HG02759 (cell line): ENCODE results near the gene WDR20.

ENCODE experiments used
- ATAC-seq: cut with Tn5 transposase; IDR thresholded peaks from one replicate; pipeline ENCODE4 v1.9.1; 2021; ENCODE audit warnings: mild to moderate bottlenecking, moderate library complexity; ENCODE audit not compliant: unreplicated experiment

The WDR20 gene

DNA sequence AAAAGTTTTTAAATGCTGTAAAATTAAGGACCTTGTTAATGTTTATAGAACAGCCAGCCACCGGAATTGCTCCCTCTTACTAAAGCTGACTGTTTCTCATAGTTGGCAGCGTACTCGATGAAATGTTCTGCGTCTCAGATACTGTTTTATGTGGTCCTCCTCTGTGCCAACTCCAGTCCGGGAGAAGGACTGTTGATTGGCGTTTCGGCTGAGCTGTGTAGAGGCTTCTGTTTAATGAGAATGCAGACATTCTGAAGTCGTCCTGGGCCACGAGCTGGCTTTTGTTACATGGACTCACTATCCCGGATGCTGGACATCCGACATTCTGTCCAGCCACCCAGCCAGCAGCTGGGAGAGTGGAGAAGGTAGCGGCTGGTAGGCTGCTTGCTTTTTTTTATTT lies 75.4 kb downstream of the WDR20 start:
- ATAC-seq, result no peak

DNA sequence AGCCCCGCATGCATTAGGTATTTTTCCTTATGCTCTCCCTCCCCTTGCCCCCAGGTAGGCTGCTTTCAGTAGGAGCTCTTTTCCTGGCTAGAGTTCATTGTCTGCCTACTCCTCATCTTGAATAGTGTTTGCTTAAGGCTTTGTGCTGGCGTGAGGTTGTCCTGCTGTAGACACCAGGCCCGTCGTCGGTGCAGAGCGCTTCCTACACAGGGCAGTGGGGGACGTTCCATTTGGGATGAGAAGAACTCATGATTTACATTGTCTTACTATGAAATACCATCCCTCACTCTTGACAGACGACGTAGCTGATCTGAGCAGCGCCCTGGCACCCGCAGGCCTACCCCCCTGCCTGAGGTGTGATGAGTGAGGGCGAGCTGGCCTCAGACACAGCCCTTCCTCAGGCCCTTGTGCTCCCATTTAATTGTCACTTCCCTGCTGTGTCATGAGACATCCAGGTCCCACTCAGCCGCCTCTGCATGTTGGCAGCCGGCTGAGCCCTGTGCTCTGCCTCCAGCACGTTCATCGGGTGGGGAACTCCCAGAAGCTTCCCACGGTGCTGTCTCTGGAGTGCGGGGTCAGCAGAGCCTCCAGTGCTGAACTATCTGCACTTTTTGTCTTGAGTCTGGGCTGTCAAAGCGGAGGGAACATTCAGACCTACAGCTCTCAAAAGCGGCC lies 76.0 kb downstream of the WDR20 start:
- ATAC-seq, result no peak

DNA sequence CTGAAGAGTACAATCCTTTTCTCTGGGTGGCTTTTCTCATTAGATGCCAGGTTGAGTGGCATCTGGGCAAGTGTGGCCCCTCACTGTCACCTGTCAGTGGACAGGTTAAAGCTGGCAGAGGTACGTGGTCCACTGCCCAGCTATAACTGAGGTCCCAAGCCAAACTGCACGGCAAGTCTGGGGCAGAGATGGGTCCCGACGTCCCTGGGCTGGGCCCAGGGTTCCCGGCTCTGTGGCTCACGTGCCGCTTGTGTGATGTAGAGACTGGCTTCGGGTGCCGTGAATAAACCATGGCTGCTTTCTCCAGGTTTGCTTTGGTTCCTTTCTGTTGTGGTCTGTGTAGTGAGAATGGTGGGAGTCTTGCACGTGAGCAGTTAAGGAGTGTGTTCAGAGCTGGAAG lies 77.7 kb downstream of the WDR20 start:
- no peak for ATAC-seq

DNA sequence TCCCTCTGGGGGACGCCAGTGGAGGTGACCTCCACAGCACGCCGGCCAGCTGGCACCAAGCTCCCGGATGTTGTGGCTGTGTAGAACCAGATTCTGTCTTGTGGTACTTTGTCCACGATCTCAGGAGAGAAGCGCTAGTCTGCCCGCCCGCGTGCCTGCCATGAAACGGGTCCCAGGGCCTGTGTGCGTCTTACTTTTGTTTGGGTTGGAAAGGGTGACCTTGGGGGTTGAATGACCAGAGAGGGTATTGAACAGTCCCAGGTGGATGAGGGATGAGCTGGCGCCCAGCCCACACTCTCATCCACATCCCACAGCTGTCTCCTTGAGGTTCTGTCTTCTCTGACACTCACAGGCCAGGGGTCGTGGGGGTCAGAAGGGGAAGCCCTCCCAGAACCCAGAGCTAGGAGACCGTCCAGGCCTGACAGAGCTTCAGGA lies 78.3 kb downstream of the WDR20 start:
- no peak for ATAC-seq

DNA sequence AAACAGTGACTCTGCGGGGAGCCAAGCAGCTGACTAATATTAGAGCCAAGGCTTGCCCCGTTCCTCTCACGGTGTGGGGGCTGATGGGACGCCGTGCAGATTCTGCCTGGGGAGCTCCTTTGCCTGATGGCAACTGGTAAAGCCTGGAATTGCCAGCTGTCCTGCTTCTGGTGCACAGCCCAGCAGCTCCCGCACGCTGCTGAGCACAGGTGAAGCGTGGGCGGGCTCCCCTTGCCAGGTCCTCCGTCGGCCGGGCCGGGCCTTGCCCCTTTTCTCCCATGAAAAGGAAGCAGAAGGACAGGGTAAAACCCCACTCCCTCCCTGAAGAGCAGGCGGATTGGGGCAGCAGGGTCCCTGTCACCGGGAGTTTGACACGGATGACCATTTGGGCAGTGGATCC lies 79.0 kb downstream of the WDR20 start:
- ATAC-seq, result no peak

DNA sequence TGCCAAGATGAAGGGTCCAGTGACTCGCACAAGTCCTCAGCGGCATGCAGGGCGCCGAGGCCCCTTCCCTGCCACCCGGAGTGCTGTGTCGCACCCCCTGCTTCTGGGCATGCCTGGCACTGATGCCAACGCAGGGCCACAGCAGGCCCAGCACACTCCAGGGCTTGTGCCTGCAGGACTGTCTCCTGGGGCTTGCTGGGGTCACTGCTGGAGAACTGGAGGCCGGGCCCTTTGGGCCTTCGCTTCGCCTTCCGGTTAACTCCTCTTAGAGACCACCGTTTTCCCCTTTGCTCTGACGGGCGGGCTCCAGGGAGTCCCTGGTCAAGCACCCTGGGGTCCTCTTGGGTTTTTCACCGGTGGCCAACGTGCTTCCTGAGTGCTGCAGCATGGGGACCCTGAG lies 79.6 kb downstream of the WDR20 start:
- ATAC-seq, result no peak

DNA sequence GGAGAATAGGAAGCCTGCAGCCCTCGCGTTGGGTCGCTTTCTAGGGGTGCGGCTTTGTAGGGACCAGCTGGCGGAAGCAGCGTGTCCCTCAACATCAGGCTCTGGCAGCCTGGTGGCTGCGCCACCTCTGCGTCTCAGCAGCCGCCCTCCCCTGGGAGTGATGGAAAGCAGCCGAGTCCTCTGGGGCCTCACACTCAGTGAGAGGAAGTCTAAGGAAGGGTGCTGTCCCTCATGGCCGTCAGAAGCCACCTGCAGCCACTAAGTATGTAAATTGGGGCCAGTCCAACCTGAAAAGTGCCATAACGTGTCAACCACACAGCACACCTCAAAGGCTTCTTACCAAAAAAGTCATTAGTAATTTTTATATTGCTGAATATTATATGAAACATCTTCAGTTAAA lies 80.3 kb downstream of the WDR20 start:
- peak; percentile 89 for ATAC-seq

DNA sequence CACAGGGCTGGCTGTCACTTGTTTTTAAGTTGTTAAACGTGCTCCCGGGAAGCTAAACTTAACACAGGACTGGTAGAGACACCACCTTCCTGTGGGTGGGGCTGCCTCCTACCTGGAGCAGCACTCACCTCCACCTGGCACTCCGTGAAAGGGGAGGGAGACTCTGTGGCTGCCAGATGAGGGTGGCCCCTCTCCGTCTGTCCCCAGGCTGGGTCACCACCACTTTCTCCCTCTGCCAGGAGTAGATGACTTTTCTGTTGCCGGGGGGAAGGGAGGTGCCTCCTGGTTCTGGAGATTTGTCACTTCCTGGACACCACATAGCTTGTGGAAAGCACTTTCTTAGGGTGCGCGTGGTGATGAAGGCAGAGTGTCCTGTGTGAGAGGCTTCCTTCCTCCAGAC lies 81.3 kb downstream of the WDR20 start:
- no peak for ATAC-seq

DNA sequence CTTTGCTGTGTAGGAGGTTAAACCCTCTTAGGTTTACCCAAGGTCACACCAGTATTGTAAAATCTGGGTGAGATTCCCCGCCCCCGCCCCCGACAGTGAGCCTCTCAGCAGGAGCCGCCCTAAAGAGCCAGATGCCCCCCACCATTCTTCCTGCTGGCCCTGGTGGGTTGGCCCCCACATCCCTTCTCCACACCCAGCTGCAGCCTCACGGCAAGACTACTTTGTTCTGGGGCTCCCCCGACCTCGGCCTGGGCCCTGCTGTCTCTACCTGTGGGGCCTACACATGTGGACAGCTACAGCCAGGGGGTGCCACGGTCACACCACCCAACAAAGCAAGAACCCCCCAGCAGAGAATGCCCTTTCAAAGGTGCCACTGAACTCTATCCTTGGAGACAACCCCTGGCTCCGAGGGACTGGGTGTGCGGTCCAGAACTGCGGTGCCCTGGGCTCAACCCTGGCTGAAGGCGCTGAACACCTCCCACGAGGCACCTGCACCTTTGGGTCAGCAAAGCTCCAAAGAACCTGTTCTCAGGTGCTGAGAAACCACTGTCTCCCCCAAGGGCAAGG lies 82.4 kb downstream of the WDR20 start:
- ATAC-seq, result no peak

DNA sequence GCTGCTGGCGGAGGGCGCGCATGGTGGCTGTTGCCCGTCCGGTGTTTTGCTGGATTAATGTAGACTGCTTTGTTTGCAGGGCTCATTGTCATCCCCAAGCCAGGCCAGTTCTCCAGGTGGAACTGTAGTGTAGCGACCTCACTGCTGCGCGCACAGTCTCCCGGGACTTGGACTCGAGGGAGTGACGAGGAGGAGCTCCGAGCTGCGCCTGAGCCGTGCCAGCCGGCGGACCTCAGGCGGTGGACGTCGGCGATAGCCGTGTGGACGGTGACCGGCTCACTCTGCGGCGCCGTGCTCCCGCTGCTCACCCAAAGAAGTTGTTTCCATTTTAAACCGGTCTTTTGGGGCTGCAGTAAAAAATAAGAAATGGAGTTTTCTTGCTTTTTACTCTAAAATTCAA lies 83.1 kb downstream of the WDR20 start:
- no peak for ATAC-seq

DNA sequence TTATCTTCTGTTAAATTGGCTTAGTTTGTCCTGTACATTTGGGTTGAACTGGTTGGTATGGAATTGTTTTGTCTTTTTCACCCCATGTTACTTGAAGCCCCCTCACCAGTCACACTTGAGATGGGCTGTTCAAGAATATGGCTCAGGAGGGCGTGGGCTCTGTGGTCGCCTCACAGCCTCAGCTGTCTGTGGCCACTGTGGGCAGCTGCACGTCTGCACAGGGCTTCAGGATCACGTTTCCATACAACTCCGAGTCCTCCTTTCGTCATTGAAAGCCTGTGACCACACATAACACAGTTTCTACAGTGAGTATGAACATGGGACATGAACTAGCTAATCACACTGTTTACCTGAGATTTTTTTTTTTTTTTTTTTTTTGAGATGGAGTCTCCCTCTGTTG lies 84.0 kb downstream of the WDR20 start:
- no peak for ATAC-seq

DNA sequence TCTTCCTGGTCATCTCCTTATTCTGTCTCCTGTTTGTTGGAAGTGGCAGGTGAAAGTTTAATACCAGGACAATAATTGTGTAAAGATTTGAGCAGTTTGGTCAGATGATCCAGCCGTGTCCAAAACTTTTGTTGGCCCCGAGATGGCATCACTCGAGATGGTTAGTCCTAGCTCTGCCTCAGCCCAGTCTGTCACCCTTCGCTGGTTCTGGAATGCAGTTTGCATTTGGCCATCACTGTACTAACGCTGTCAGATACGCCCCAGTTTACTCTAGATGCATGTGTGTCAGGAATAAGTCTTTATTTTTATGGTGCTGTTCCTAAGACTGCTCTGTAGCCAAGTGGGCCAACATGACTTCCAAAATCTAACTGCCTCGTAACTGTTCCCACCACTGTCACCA lies 85.7 kb downstream of the WDR20 start:
- ATAC-seq, result no peak

DNA sequence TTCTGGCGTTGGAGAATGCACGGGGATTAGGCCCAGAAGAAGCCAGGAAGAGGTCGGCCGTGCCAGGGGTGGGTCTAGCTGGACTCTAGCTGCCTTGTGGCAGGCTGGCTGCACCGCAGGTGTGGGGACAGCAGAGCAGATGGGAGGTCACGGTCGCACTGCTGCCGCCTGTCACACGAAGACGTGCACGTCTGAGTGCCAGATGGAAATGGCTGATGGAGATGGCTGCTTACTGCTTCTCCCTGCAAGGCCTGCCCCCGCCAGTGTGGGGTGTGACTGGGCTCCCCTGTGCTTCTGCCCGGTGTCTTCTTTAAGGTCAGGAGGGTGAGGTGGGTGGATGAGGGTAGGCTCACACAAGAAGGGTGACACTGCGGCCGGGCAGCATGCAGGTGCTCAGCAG lies 86.2 kb downstream of the WDR20 start:
- ATAC-seq, result no peak

DNA sequence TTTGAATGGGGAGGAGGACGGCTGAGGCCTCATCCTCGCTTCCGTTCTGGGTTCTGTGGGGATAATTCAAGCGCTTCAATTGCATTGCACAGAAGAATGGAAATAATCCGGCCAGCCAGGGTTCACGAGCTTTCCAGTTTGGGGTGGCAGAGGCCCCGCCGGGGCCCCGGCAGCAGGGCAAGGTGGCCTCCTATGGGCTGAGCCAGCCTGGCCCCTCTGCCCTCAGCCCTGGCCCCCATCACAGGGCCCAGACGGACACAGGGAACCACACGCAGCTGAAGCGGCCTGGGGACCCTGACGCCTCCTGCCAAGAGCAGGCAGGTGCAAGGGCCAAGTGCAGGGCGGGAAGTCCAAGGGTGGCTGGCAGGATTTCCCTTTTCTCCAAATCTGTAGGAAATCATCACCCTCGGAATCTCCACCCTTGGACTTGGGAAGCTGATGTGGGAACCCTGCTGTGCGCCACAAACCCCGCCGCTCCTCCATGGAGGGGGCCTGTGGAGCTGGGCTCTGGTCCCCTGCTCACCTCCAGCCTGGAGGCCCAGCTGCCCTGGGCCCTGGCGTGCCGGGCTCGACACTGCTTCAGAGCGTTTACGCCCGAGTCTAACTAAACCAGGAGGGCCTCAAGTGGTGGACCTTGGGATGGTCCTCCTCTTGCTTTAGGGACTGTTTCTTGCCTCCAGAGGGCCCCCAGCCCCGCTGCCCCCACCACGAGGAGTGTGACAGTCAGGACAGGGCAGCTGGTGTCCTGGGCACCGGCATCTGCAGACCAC lies 86.8 kb downstream of the WDR20 start:
- ATAC-seq, result no peak

DNA sequence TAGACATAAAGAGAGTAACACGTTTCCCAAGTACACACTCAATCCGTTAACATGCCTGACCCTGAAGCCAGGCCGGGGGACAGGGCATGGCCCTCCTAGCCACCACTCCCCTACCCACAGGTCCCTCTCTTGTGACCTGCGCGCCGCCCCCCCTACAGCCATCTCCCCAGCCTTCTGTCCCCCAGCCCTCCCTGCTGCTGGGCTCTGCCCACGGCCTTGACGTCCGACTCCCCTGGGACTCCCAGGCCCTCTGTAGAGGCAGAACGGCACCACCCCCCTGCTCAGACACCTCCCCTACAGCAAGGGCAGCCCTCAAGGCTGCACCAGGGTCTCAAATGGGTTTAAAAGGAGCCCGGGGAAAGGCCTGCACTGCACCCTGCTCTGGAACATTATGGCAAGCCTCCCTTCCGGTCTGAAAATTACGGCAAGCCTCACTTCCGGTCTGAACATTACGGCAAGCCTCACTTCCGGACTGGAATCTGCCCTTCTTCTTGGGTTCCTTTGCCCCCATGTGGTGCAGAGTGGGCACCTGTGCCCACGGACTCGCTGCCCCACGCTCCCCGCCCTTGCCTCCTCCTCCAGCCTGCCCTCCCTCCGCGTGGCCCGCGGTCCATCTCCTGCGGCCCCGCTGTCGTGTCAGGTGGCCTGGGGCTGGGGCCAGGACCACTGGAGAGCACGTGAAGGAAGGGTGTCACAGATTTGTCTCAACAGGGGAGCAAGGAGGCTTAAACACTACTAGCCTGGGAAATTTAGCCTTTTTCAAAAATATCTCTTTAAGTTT lies 87.7 kb downstream of the WDR20 start:
- no peak for ATAC-seq

DNA sequence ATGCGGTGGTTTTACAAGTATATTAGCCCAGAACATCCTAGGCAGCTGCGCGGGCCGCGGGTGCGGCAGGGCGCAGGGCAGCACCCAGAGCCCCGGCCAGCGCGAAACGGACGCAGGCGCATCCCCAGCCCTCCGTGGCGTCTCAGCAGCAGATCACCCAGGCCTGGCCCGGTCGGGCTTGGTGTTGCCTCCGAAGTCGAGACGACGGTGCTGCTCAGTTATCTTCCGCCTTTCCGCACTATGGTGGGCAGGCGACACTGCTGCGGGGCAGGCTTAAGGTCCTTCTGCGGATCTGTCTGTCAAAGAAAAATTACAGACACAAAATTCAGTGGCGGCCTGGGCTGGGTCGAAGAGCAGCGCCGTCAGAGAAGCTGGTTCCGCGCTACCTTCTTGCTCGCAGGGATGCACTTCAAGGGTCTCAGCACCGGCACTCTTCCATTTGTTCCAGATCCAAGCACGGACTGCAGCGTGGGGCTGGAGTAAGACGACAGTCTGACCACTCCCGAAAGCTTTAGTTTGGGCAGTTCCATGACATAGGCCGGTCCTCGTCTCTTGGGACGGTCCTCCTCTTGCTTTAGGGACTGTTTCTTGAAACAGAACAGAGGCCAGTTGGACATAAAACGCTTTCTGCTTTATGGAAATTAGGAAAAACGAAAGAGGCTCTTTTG lies 89.5 kb downstream of the WDR20 start:
- ATAC-seq, result no peak

DNA sequence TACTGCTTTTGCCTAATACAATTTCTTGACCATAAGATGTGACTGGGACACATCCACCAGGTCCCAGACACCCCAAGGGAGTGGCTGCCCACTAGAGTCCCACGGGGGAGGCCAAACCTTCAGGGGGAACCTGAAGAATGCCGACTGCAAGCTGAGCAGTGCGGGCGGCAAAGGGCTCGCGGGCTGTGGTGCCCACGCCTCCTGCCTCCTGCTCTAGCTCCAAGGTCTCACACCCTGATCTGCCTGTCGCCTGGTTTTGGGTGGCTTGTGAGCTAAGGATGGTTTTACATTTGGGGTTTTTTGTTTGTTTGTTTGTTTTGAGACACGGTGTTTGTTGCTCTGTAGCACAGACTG lies 90.0 kb downstream of the WDR20 start:
- no peak for ATAC-seq

DNA sequence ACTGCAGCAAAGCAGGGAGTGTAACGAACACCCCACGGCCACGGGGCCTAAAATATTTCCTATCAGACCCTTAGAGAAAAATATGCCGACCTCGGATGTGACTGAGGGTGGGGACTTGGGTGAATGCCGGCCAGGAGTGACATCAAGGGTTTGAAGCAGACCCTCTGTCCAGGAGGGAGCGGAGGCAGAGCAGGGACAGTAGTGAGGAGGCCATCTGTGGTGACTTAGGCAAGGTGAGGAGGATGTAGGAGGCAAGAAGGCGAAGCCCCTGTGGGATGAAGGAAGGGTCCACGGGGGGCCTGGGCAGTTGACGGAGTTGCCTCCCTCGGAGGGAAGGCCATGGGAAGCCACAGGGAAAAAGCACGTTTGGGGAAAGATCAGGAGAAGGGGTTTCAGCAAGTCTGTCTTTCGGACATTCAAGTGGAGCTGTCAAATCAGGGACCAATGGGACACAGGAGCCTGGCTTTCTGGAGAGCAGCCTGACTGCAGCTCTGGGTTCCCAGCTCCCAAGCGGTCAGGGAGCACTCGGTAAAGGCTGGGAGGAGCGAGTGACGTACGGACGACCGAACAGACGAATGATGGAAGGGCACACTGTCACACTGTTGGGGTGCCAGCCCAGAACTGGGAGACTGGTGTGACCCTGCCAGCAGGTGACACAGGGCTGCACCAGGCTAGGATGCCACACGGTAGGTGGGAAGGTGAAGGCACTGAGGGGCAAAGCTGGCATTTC lies 90.9 kb downstream of the WDR20 start:
- ATAC-seq, result no peak

DNA sequence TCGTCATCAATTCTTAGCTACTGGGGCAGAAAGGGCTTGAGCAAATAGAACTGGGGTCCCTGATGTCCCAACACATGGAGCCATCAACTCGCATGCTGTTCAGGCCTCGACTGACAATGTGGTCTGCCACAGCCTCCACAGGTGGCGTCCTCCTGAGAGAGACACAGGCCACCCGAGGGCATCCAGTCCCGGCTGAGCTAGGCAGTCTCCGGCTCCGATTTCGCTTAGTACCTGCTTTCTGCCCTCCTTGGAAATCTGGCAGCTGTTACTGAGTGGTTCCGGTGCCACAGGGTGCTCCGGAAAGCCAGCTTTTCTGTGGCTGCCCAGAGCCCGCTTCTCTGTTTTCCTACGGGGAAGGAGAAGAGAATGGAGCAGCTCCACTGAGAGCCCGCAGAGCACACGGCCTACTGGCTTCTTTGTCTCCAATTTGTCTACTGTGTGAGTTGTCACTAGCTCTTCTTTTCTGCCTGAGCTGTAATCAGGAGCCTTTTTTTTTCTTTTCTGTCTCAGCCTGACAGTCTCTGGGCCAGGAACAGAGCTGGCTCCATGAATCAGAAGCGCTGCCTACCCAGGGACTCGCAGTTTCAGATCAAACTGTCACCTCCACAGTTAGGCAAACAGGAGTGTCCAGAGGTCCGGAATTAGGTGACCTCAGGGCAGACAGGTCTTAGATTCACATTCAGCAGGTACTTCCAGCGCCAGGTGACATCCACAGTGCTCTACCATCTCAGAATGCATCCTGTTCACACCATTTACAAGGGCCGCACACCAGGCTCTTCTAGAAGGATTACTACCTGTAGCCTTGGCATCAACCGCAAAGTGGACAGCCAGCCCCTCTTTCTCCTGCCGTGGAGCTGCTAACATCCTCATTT lies 92.0 kb downstream of the WDR20 start:
- ATAC-seq, result no peak

DNA sequence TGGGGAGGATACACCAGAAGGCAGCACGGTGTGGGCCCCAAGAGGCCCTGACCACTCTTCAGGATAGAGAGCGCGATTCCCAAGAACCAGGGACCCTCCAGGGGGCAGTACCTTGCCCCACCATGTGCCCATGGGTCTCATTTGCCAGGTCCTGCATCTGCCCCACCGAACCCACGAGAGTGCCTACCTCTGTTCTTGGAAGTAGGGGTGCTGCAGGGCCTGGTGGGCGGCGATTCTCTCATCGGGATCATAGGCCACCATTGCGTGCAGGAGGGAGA lies 92.6 kb downstream of the WDR20 start:
- no peak for ATAC-seq
